Neural crest cell (in vitro differentiated cells): ENCODE data around the gene ME3. TPM values are rescaled to one million over a fixed set of nuclear protein-coding genes. Genes with fewer than 3 reads are reported as not detected.

ENCODE experiments used
- DNase-seq: peaks from one replicate; pipeline ENCODE4 v3.0.0; 2021; ENCODE audit warnings: low read depth, mixed read lengths, low spot score
- H3K27ac Mint-ChIP-seq: one replicate; pipeline ENCODE4 v1.8.0; 2021; ENCODE audit warnings: mild to moderate bottlenecking, mixed read lengths; ENCODE audit not compliant: unreplicated experiment
- H3K27me3 Mint-ChIP-seq: 2 replicates; pipeline ENCODE4 v1.8.0; 2021; ENCODE audit warnings: low read depth, mild to moderate bottlenecking, mixed read lengths
- H3K36me3 Mint-ChIP-seq: 2 replicates; pipeline ENCODE4 v1.8.0; 2021; ENCODE audit warnings: low read depth, mild to moderate bottlenecking, mixed read lengths
- H3K4me1 Mint-ChIP-seq: 2 replicates; pipeline ENCODE4 v1.8.0; 2021; ENCODE audit warnings: mixed read lengths
- H3K4me3 Mint-ChIP-seq: one replicate; pipeline ENCODE4 v1.8.0; 2021; ENCODE audit warnings: mild to moderate bottlenecking, mixed read lengths
- H3K9me3 Mint-ChIP-seq: 2 replicates; pipeline ENCODE4 v1.8.0; 2021; ENCODE audit warnings: mixed read lengths
- CTCF ChIP-seq: fragments of 200-600 bp; sonication (generic); conservative IDR thresholded peaks from 2 replicates; pipeline ENCODE4 v1.5.0; 2021; ENCODE audit warnings: antibody characterized with exemption, mild to moderate bottlenecking
- total RNA-seq: library from RNA; stranded (reverse); gene quantifications from 2 replicates; pipeline ENCODE4 v1.2.1, GENCODE V29; 2021

Gene ME3
- total RNA-seq, 1 donor from 2014 or later, result 18.9 TPM

DNA sequence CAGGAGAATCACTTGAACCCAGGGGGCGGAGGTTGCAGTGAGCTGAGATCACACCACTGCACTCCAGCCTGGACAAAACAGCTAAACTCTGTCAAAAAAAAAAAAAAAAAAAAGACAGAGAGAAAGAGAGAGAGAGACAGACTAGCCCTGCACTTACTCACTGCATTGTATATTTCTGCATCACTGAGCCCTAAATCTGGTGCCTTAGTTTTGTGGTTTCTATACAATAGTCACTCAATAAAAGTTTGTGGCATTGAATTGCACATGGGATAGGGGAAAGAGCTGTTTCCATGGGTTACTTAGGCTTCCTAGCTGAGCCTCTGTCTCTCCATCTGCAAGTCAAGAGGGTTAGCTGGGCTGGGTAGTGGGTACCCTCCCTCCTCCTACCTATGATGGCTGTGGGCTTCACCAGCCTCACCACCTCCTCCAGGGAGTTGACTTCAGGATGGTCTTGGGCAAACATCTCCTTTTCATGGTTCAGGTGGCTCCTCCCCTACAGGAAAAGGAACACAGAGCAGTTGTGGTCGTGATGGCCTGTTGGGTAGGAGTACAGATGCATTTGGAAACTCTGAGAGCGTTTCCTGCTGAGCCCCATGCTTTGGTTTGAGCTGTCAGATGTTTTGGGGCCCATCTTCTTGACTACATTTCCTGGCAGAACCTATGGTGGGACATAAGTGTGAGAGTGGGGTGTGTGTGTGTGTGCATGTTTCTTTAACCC lies 224.5 kb downstream of the ME3 start:
- no peak for TF ChIP-seq CTCF
- H3K4me1 Mint-ChIP-seq, result no peaks in the 10 kb centered on the region
- no peak for DNase-seq
- H3K36me3 Mint-ChIP-seq, result peaks cover 6% of the 10 kb centered on the region
- H3K27me3 Mint-ChIP-seq, result no peaks in the 10 kb centered on the region
- H3K9me3 Mint-ChIP-seq, result no peaks in the 10 kb centered on the region
- no peak overlapping the region for H3K4me3 Mint-ChIP-seq
- no peak overlapping the region for H3K27ac Mint-ChIP-seq

DNA sequence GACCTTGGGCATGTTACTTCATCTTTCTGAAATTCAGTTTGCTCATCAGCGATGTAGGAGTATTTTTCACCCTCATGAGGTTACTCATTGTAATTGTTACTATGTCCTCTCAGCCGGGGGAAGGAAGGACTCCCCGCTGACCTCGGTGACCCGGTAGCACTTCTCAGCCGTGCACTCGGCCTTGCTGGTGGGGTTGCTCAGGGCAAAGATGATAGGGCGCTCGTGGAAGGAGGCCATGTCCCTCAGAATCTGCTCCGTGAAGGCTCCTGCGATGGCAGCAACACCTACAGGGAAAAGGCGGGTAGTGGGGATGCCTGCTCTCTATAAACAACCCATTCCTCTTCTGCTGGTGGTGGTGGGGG lies 225.5 kb downstream of the ME3 start:
- no peak for TF ChIP-seq CTCF
- Mint-ChIP-seq H3K4me3 (no peak overlapping the region), H3K36me3 (peaks cover 6% of the 10 kb centered on the region), H3K27me3 (no peaks in the 10 kb centered on the region), H3K9me3 (no peaks in the 10 kb centered on the region), H3K4me1 (no peaks in the 10 kb centered on the region), H3K27ac (no peak overlapping the region)
- no peak for DNase-seq

DNA sequence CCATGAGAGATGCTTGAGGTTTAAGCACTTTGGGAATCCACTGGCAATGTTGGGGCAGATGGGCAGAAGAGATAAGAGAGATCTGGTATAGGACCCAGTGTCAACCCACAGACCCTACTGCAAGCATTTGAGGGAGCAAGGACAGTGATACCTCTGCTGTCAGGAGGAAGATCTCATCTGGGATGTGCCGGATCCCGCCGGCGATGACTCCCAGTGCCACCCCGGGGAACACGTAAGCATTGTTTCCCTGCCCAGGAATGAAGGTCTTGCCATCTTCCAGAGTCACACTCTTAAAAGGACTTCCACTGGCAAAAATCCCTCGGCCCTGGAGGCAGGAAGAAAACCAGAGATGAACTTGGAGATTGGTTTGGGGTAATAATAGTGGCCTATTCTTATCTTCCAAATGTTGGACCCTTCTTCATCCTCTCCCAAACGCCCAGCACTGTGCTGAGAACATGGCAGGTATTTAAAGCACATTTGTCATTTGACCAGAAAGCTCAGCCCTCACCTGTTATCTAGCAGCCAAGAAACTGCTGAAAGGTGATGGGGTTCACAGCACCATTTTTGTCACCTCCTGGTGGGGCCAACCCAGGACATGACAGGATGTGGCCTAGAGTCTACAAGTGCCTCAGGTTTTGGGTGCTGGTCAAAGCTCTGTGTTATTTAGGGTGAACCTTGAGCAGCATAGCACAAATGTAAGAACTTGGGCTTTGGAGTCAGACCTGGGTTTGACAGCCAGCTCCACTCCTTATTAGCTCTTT lies 226.1 kb downstream of the ME3 start:
- Mint-ChIP-seq H3K27ac (no peak overlapping the region), H3K4me1 (no peaks in the 10 kb centered on the region), H3K36me3 (peaks cover 6% of the 10 kb centered on the region), H3K27me3 (no peaks in the 10 kb centered on the region), H3K9me3 (no peaks in the 10 kb centered on the region), H3K4me3 (no peak overlapping the region)
- TF ChIP-seq CTCF, result no peak
- no peak for DNase-seq

DNA sequence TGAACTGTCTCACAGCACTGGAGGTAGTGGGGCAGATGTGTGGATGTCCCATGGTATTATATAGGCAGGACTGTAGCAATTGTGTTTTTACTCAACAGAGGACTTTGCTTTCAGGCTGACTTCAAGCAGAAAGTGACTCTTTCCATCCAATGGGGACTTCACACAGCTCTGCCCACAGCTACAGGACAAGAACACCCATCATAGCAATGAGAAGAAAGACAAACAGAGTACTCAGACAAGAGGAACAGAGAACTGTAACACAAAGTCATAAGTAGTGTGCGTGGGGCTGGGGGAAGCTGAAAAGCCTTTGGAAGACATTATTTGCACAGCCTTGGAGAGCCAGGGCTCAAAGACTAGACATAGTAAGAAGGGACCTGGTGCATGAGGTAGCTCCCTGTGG lies 227.4 kb downstream of the ME3 start:
- no peaks in the 10 kb centered on the region for H3K9me3 Mint-ChIP-seq
- H3K27me3 Mint-ChIP-seq, result no peaks in the 10 kb centered on the region
- peaks cover 6% of the 10 kb centered on the region for H3K36me3 Mint-ChIP-seq
- no peak for DNase-seq
- H3K4me1 Mint-ChIP-seq, result no peaks in the 10 kb centered on the region
- no peak for TF ChIP-seq CTCF
- H3K27ac Mint-ChIP-seq, result no peak overlapping the region
- H3K4me3 Mint-ChIP-seq, result no peak overlapping the region

DNA sequence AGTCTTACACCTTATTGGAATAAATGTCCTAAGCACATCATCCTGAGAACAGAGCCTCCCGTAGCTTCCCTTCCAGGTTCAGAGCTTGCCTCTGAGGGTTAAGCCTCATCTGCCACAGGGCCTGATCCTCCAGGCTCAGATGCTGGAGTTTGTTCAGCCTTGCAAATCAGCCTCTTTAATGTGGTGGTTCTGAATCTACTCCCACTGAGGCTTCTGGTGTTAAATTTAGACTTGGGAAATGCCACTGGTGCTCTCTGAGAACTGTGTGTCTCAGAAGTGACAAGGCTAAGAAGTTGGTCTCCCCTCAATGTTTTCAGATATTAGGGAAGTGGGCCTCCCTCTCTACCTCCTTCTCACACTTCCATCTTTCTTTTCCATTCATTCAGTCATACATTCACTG lies 229.0 kb downstream of the ME3 start:
- Mint-ChIP-seq H3K4me1 (no peaks in the 10 kb centered on the region), H3K36me3 (peaks cover 6% of the 10 kb centered on the region), H3K4me3 (no peak overlapping the region), H3K27me3 (no peaks in the 10 kb centered on the region), H3K9me3 (no peaks in the 10 kb centered on the region), H3K27ac (peak overlapping the region; percentile 39)
- no peak for TF ChIP-seq CTCF
- DNase-seq, result no peak
